ENCODE measurements around the gene TRIM38.
"Not testable (repeated sequence)": the region's sequence is repeated elsewhere in the genome, so short reads cannot be mapped to it uniquely, and the experiment has no call there.

Gene TRIM38

GRCh38 chr6:25987845-25988244, 25.2 kb downstream of the TRIM38 start:
- TF ChIP-seq POLR2AphosphoS5 (IDR thresholded peaks at IDR 0.05; ENCODE audit: borderline replicate concordance, low read depth, low read length) (no peak), EZH2 (IDR thresholded peaks at IDR 0.05) (no peak), FOXP2 (optimal IDR thresholded peaks at IDR 0.05; ENCODE audit: control extremely low read depth, extremely low read length, insufficient read depth) (no peak)
- H3K27ac ChIP-seq: no peak overlapping the region
- peaks cover 5% of the 10 kb centered on the region; the same call in 1 of the 2 replicates for H3K36me3 ChIP-seq (ENCODE audit: insufficient read depth, low read length)
- no peak overlapping the region for H3K4me3 ChIP-seq
- no peak overlapping the region for H3K9ac ChIP-seq (ENCODE audit: insufficient read length)
- DNase-seq (ENCODE audit: low read depth, low spot score): no peak
- no peaks in the 10 kb centered on the region for H3K9me3 ChIP-seq (ENCODE audit: low read depth, low read length)

- no peaks in the 10 kb centered on the region for H3K36me3 ChIP-seq (ENCODE audit: insufficient read depth, low read length)
- no peak for TF ChIP-seq POLR2AphosphoS5 (IDR thresholded peaks at IDR 0.05; ENCODE audit: borderline replicate concordance, low read depth, low read length)
- TF ChIP-seq FOXP2 (optimal IDR thresholded peaks at IDR 0.05; ENCODE audit: control extremely low read depth, extremely low read length, insufficient read depth): no peak
- no peak for TF ChIP-seq EZH2 (IDR thresholded peaks at IDR 0.05)
- no peak overlapping the region for H3K27ac ChIP-seq
- H3K9me3 ChIP-seq (ENCODE audit: low read depth, low read length): no peaks in the 10 kb centered on the region
- no peak for DNase-seq (ENCODE audit: low read depth, low spot score)
- H3K4me3 ChIP-seq: no peak overlapping the region
- no peak overlapping the region for H3K9ac ChIP-seq (ENCODE audit: insufficient read length)
Observed at GRCh38 chr6:25990172-25990873, 27.7 kb downstream of the TRIM38 start.

- Histone ChIP-seq H3K9me3 (ENCODE audit: low read depth, low read length) (no peaks in the 10 kb centered on the region), H3K27ac (no peak overlapping the region), H3K4me3 (peak overlapping the region; percentile 76), H3K9ac (ENCODE audit: insufficient read length) (peak overlapping the region; percentile 48), H3K36me3 (ENCODE audit: insufficient read depth, low read length) (no peaks in the 10 kb centered on the region)
- DNase-seq (ENCODE audit: low read depth, low spot score): no peak
- TF ChIP-seq EZH2 (IDR thresholded peaks at IDR 0.05) (no peak), FOXP2 (optimal IDR thresholded peaks at IDR 0.05; ENCODE audit: control extremely low read depth, extremely low read length, insufficient read depth) (no peak), POLR2AphosphoS5 (IDR thresholded peaks at IDR 0.05; ENCODE audit: borderline replicate concordance, low read depth, low read length) (no peak)
Observed at GRCh38 chr6:25991785-25992412, 29.3 kb downstream of the TRIM38 start.

GRCh38 chr6:25992413-25993340, 30.1 kb downstream of the TRIM38 start:
- peak overlapping the region; percentile 76 for H3K4me3 ChIP-seq
- TF ChIP-seq POLR2AphosphoS5 (IDR thresholded peaks at IDR 0.05; ENCODE audit: borderline replicate concordance, low read depth, low read length) (peak; percentile 79), EZH2 (IDR thresholded peaks at IDR 0.05) (no peak)

GRCh38 chr6:25993341-25993684, 30.7 kb downstream of the TRIM38 start:
- not testable (repeated sequence) for H3K9me3 ChIP-seq (ENCODE audit: low read depth, low read length); H3K27ac ChIP-seq; DNase-seq (ENCODE audit: low read depth, low spot score); H3K9ac ChIP-seq (ENCODE audit: insufficient read length); H3K36me3 ChIP-seq (ENCODE audit: insufficient read depth, low read length)
- peak overlapping the region; percentile 76 for H3K4me3 ChIP-seq

More at GRCh38 chr6:25992413-25993340, 30.1 kb downstream of the TRIM38 start:
- Histone ChIP-seq H3K36me3 (ENCODE audit: insufficient read depth, low read length) (no peaks in the 10 kb centered on the region; the same call in 1 of the 2 replicates), H3K27ac (no peak overlapping the region), H3K9me3 (ENCODE audit: low read depth, low read length) (no peaks in the 10 kb centered on the region), H3K9ac (ENCODE audit: insufficient read length) (peak overlapping the region; percentile 71)
- DNase-seq (ENCODE audit: low read depth, low spot score): no peak

- no peak overlapping the region for H3K9ac ChIP-seq (ENCODE audit: insufficient read length)
- H3K9me3 ChIP-seq (ENCODE audit: low read depth, low read length): no peaks in the 10 kb centered on the region
- no peak for DNase-seq (ENCODE audit: low read depth, low spot score)
- no peaks in the 10 kb centered on the region; the same call in 1 of the 2 replicates for H3K36me3 ChIP-seq (ENCODE audit: insufficient read depth, low read length)
- H3K4me3 ChIP-seq: no peak overlapping the region
- TF ChIP-seq POLR2AphosphoS5 (IDR thresholded peaks at IDR 0.05; ENCODE audit: borderline replicate concordance, low read depth, low read length) (no peak), FOXP2 (optimal IDR thresholded peaks at IDR 0.05; ENCODE audit: control extremely low read depth, extremely low read length, insufficient read depth) (no peak), EZH2 (IDR thresholded peaks at IDR 0.05) (no peak)
- no peak overlapping the region for H3K27ac ChIP-seq
Observed at GRCh38 chr6:25995507-25995906, 32.9 kb downstream of the TRIM38 start.

DNA sequence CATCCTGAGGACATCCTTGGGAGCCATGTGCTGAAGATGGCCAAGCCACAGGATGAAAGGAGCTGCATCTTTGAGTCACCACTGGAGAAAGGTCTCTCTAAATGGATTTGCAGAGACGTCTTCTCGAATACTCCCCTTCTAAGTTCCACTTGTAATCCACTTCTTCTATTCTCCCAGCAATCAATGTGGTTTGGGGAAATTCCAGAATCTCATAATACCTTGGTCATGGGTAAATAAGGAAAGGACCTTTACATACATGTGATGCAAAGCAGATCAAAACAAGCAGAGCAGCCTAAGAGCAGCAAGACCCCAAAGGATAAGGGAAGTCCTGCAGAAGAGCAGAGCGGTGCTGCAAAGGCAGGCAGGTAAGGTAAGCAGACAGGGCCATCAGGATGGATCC, 35.3 kb downstream of the TRIM38 start:
- no peaks in the 10 kb centered on the region; the same call in 1 of the 2 replicates for H3K36me3 ChIP-seq (ENCODE audit: insufficient read depth, low read length)
- no peak overlapping the region for H3K27ac ChIP-seq
- no peak overlapping the region for H3K9ac ChIP-seq (ENCODE audit: insufficient read length)
- H3K9me3 ChIP-seq (ENCODE audit: low read depth, low read length): no peaks in the 10 kb centered on the region
- DNase-seq (ENCODE audit: low read depth, low spot score): no peak
- TF ChIP-seq FOXP2 (optimal IDR thresholded peaks at IDR 0.05; ENCODE audit: control extremely low read depth, extremely low read length, insufficient read depth): no peak
- TF ChIP-seq EZH2 (IDR thresholded peaks at IDR 0.05): no peak
- TF ChIP-seq POLR2AphosphoS5 (IDR thresholded peaks at IDR 0.05; ENCODE audit: borderline replicate concordance, low read depth, low read length): no peak
- no peak overlapping the region for H3K4me3 ChIP-seq

GRCh38 chr6:25998379-25998778, 35.8 kb downstream of the TRIM38 start:
- TF ChIP-seq POLR2AphosphoS5 (IDR thresholded peaks at IDR 0.05; ENCODE audit: borderline replicate concordance, low read depth, low read length): no peak
- no peak for TF ChIP-seq FOXP2 (optimal IDR thresholded peaks at IDR 0.05; ENCODE audit: control extremely low read depth, extremely low read length, insufficient read depth)
- TF ChIP-seq EZH2 (IDR thresholded peaks at IDR 0.05): no peak
- H3K27ac ChIP-seq: no peak overlapping the region
- no peak for DNase-seq (ENCODE audit: low read depth, low spot score)

GRCh38 chr6:25999225-25999624, 36.6 kb downstream of the TRIM38 start:
- DNase-seq (ENCODE audit: low read depth, low spot score); H3K36me3 ChIP-seq (ENCODE audit: insufficient read depth, low read length); H3K27ac ChIP-seq; H3K9me3 ChIP-seq (ENCODE audit: low read depth, low read length); H3K4me3 ChIP-seq; H3K9ac ChIP-seq (ENCODE audit: insufficient read length): not testable (repeated sequence)

More at GRCh38 chr6:25998379-25998778, 35.8 kb downstream of the TRIM38 start:
- no peaks in the 10 kb centered on the region for H3K9me3 ChIP-seq (ENCODE audit: low read depth, low read length)
- H3K9ac ChIP-seq (ENCODE audit: insufficient read length): no peak overlapping the region
- no peaks in the 10 kb centered on the region; the same call in 1 of the 2 replicates for H3K36me3 ChIP-seq (ENCODE audit: insufficient read depth, low read length)
- no peak overlapping the region for H3K4me3 ChIP-seq

All from SK-N-MC (cell line).